RWPE1 (cell line): ENCODE results near the gene SLIT3.

Experiments used
- CTCF ChIA-PET: fragments of 350-600 bp; sonication (Branson Sonifier 250); formaldehyde crosslinking; extraction: SDS; loops from one replicate; lab custom pipeline; 2021; lab: Yijun Ruan, JAX
- POLR2A ChIA-PET: fragments of 400-600 bp; formaldehyde crosslinking; extraction: SDS; loops from one replicate; lab custom pipeline; 2020; ENCODE audit warnings: antibody characterized with exemption; ENCODE audit not compliant: low non-redundant PET; lab: Yijun Ruan, JAX
- DNase-seq: peaks from one replicate; pipeline ENCODE4 v3.0.0; 2012; ENCODE audit warnings: low spot score
- H3K27ac ChIP-seq: fragments of 450-650 bp; 2 replicates; pipeline ENCODE4 v1.5.1; 2017
- TF ChIP-seq, protein P1 (sequence below): fragments of 450-650 bp; conservative IDR thresholded peaks from 2 replicates; pipeline ENCODE4 v1.5.1; 2017; ENCODE audit warnings: low read depth, mild to moderate bottlenecking

SLIT3 gene

DNA sequence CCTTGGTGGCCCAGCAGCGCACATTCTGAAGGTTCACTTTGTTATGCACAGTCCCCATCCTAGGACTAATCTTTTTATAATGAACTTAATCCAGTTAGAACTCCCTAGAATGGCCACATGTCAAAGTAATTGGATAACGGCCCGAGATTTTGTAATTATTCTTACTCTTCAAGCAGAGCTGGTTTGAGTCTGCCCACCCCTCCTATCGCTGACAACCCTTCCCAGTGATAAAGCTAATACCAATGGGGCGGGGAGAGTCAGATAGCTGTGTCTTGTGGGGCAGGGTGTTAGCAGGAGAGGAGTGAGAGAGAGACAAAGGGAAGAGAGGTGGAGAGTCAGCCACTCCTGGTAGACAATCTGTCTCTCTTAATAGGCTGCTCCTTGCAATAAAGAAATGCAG, 356.9 kb downstream of the SLIT3 start:
- no peak overlapping the region for H3K27ac ChIP-seq
- TF ChIP-seq, protein P1, sequence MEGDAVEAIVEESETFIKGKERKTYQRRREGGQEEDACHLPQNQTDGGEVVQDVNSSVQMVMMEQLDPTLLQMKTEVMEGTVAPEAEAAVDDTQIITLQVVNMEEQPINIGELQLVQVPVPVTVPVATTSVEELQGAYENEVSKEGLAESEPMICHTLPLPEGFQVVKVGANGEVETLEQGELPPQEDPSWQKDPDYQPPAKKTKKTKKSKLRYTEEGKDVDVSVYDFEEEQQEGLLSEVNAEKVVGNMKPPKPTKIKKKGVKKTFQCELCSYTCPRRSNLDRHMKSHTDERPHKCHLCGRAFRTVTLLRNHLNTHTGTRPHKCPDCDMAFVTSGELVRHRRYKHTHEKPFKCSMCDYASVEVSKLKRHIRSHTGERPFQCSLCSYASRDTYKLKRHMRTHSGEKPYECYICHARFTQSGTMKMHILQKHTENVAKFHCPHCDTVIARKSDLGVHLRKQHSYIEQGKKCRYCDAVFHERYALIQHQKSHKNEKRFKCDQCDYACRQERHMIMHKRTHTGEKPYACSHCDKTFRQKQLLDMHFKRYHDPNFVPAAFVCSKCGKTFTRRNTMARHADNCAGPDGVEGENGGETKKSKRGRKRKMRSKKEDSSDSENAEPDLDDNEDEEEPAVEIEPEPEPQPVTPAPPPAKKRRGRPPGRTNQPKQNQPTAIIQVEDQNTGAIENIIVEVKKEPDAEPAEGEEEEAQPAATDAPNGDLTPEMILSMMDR, result no peak
- no peak for DNase-seq
- ChIA-PET CTCF (no interaction called here), POLR2A (no interaction called here)

DNA sequence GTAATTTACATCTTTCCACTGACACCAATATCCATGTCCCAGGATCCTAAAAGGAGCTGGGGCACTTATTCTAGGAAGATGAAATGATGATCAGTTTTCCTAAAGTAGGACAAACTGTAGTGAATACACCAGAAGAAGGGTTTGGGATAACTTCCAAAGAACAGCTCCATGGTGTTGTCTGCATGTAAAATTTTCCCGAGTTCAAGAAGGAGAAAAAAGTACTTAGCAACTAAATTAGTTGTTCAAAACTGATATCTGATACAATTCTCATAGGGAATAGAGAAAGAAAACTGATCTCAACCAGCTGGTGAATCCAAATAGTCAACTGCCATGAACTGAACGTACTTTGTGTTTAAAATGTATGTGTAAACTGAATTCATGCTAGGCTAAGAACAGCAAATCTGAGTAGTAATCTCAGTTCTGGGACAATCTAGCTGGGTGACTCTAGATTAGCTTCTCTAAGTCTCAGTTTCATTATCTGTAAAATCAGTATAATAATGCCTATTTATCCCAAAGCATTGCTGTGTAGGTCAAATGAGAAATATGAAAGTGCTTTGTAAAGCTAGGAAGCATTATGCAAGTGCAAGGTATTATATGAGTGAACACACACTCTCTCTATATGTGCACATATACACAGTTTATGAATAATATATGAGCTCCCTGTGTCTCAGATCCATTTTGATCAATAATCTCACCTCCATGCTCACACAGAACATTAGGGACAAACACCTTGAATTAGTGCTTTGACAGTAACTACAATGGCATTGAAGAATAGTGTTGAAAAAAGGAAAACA, 357.7 kb downstream of the SLIT3 start:
- H3K27ac ChIP-seq, result no peak overlapping the region
- ChIA-PET CTCF (interaction anchor here (0.7 to 1.1 kb wide), 2 partner anchors 11 to 23 kb away, joined by 4 to 5 read pairs; no protein-coding TSS in a partner anchor), POLR2A (no interaction called here)
- TF ChIP-seq, protein P1, result no peak
- no peak for DNase-seq

DNA sequence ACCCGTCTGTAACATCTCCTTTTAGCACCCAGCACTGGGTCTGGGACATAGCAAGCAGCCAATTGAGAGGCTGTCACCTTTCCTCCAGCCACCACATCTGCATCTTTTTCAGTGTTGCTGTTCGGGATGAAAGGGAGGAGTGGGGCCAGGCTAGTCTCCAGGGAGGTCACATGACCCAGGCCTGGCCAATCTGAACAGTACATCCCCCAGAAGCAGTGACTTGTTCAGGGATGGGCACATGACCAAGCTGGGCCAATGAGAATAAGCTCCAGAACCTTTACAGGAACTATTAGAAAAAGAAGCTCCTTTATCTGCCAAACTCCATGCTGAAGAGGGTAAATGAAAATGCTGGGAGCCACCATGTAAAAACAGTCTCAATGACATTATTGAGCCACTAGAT, 359.0 kb downstream of the SLIT3 start:
- CTCF ChIA-PET, result no interaction called here
- POLR2A ChIA-PET, result no interaction called here
- TF ChIP-seq, protein P1, result no peak
- DNase-seq, result no peak
- H3K27ac ChIP-seq, result no peak overlapping the region

DNA sequence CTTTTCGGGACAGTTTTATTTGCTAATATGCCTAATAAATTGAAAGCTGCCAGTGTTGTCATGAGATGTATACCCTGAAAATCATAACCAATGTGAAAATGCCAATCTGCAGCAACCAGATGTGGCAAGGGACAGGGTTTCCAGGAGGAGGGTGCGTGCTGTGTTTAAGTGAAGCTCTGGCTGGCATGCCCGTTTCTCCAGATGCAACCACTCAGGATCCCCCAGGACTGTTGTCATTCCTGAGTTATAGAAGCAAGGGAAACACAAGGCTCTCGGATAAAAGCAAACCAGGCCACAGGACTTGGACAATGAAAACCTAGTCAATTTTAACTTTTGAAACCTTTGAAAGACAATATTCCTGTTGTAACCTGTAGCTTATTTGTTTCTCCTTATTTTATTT, 360.2 kb downstream of the SLIT3 start:
- CTCF ChIA-PET, result no interaction called here

GRCh38 chr5:168939887-168940544, 360.9 kb downstream of the SLIT3 start:
- ChIA-PET CTCF (interaction anchor here (0.7 kb wide), 1 partner anchor 260 kb away, joined by 3 read pairs; no protein-coding TSS in a partner anchor), POLR2A (no interaction called here)
- no peak for DNase-seq
- no peak overlapping the region for H3K27ac ChIP-seq
- TF ChIP-seq, protein P1, result no peak

More for the DNA sequence above, 360.2 kb downstream of the SLIT3 start:
- POLR2A ChIA-PET, result no interaction called here
- TF ChIP-seq, protein P1, result no peak
- no peak overlapping the region for H3K27ac ChIP-seq
- no peak for DNase-seq

- no peak for DNase-seq
- ChIA-PET CTCF (interaction anchor here (0.7 kb wide), 1 partner anchor 259 kb away, joined by 3 read pairs; no protein-coding TSS in a partner anchor), POLR2A (no interaction called here)
- no peak overlapping the region for H3K27ac ChIP-seq
- TF ChIP-seq, protein P1, result no peak
Observed at GRCh38 chr5:168939156-168939800, 361.7 kb downstream of the SLIT3 start.
